GM13976 (cell line): ENCODE data around the gene STMN1.

Experiments
- DNase-seq: peaks from one replicate; pipeline ENCODE4 v3.0.0; 2012; ENCODE audit warnings: low spot score
- in situ Hi-C: fragments of 300-500 bp; cut with MboI; formaldehyde crosslinking; loops from one replicate; pipeline ENCODE4 v1.12.0; 2022; ENCODE audit warnings: low sequenced_read_pairs, mixed read lengths, inconsistent platforms; ENCODE audit not compliant: unreplicated experiment
- TF ChIP-seq, protein P1 (sequence below): IDR thresholded peaks from 2 replicates; pipeline ENCODE4 v1.5.1; 2012; ENCODE audit warnings: borderline replicate concordance, mild to moderate bottlenecking; ENCODE audit not compliant: insufficient read depth; ENCODE audit errors: extremely low read depth, missing control alignments, control extremely low read depth

STMN1 gene

DNA sequence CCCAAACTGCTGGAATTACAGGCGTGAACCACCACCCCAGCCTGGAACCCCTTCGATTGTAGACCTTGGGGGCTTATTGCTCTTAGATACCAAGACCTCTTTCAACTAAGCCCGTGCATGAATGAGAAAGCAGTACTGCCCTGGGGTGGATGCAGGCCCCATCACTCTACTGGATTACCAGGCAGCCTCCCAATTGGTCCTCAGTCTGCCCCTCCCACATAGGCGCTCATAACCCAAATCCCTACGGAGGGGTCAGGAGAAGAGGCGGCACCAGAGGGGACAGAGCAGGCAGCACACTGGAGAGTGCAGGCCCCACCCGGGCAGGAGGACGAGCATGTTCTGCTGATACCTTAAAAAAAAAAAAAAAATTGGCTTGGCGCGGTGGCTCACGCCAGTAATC, 12.4 kb upstream of the STMN1 start:
- in situ Hi-C loops = no loop called here
- no peak for DNase-seq
- TF ChIP-seq, protein P1, sequence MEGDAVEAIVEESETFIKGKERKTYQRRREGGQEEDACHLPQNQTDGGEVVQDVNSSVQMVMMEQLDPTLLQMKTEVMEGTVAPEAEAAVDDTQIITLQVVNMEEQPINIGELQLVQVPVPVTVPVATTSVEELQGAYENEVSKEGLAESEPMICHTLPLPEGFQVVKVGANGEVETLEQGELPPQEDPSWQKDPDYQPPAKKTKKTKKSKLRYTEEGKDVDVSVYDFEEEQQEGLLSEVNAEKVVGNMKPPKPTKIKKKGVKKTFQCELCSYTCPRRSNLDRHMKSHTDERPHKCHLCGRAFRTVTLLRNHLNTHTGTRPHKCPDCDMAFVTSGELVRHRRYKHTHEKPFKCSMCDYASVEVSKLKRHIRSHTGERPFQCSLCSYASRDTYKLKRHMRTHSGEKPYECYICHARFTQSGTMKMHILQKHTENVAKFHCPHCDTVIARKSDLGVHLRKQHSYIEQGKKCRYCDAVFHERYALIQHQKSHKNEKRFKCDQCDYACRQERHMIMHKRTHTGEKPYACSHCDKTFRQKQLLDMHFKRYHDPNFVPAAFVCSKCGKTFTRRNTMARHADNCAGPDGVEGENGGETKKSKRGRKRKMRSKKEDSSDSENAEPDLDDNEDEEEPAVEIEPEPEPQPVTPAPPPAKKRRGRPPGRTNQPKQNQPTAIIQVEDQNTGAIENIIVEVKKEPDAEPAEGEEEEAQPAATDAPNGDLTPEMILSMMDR = no peak

DNA sequence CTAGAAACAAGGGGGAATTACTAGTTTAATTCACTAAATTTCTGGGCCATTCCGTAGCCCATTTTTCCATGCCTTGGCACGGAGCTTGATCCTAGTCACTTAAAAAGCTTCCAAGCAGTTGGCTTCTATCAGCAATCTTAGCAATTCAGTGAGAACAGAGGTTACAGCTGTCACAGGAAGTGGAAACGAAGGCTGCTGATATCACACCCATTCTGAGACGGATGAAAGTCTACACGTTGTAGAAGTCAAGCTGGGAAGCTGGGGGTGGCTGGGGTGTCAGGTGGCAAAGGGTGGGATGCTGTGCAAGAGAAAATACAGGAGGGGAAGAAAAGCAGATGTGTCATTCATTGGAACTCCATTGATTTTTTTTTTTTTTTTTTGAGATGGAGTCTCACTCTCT, 11.8 kb upstream of the STMN1 start:
- TF ChIP-seq, protein P1 = no peak
- in situ Hi-C loops = no loop called here
- DNase-seq = no peak

DNA sequence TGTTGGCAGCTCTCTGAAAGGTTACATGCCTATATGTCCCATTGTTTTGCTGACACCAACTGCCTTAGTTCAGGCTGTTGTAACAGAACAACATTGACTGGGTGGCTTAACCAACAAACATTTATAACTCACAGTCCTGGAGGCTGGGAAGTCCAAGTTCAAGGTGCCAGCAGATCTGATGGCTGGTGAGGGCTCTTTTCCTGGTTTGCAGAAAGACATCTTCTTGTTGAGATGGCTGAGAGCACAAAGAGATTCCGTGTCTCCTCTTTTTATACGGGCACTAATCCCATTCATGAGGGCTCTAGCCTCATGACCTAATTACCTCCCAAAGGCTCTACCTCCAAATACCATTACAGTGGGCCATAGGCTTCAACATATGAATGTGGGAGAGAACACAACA, 10.2 kb upstream of the STMN1 start:
- DNase-seq = no peak
- in situ Hi-C loops = no loop called here
- TF ChIP-seq, protein P1 = no peak

DNA sequence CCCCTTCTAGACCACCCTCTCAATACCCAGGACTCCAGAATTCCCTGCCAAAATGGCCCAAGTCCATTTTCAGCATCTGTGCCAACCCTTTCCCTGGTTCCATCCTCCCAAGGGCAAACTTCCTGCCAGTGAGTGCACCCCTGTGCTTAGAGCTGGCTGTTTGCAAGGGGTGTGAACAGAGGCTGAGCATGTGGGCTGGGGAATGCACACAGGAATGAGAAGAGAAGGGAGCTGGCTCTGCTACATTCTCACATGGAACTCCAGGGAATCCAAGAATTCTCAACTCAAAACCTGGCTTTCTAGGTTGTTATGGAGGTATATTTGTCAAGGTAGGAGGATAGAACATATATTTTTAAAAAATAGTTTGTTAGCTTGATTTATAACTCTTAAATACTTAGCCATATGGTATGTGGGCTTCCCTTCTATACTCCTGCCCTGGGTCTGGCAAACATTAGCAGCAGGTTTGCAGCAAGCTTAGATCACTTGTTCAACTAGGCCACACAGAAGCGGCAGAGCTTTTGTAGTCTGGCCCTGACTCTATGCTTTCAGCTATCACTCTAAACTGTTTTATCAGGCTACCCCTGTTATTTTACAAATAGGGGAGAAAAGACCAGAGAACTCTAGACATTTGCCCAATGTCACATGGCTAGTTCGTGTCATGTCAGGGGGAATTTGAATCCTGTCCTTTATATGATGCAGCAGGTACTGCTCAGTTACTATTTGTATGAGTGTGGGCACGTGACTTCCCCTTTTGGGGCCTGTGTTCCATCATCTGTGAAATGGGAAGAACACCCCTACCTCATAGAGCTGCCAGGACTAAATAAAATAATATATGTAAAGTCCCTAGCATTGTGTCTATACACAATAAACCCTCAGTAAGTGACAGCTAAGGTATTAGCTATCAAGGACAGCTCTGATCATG, 8.1 kb upstream of the STMN1 start:
- DNase-seq = no peak
- TF ChIP-seq, protein P1 = no peak
- in situ Hi-C loops = no loop called here

- DNase-seq = no peak
- in situ Hi-C loops = no loop called here
- TF ChIP-seq, protein P1 = no peak
Observed at GRCh38 chr1:25913206-25913605, 7.0 kb upstream of the STMN1 start.

DNA sequence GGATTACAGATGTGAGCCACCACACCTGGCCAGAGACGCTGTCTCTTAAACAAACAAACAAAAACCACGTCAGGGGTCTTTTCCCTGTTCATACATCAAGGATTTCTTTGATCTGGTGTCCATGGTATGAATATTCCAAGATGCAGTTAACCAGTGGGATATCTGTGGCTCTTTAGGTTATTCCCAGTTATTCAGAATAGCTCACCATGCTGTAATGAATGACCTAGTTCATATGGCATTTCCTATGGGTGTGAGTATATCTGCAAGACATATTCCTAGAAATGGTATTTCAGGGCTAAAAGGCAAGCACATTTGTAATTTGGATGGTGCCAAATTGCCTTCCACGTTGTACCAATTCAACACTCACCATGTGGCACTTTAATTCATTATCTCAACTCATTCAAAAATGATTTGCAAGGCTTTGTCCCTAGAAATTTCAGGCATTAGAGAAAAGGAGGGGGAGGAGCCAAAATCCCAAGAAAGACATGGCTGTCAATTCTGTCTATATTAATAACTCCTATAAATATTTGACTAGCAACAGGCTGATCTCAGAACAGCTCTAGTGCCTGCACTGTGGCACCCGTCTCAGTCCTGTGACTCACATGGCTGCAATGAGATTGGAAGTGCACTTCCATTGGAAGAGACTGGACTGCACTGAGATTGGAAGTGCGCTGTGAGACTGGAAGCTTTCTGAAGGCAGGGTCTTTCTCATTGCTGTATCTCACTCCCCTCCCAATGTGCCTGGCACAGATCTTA, 6.0 kb upstream of the STMN1 start:
- no peak for DNase-seq
- TF ChIP-seq, protein P1 = no peak
- in situ Hi-C loops = no loop called here
